Gastrocnemius medialis (tissue), 4 donors: ENCODE results near the gene PXMP2.

Source experiments
- POLR2A ChIP-seq, 2 donors: fragments of 450-650 bp; IDR thresholded peaks; one replicate each; pipeline ENCODE4 v1.6.1; 2017; ENCODE audit warnings: antibody characterized with exemption in 2 of 2, mild to moderate bottlenecking in 2 of 2, moderate library complexity in 2 of 2
- TF ChIP-seq, protein P1 (sequence below), 5 experiments: fragments of 450-650 bp in 3 of 5; fragments of 200-600 bp in 2 of 5; sonication (generic) in 2 of 5; IDR thresholded peaks in 4 of 5; conservative IDR thresholded peaks in 1 of 5; 1 replicate in 4 of 5; 2 replicates in 1 of 5; pipeline ENCODE4 v1.5.1; 2016 to 2019; ENCODE audit warnings: antibody characterized with exemption in 5 of 5, mild to moderate bottlenecking in 3 of 5, moderate library complexity in 3 of 5

DNA sequence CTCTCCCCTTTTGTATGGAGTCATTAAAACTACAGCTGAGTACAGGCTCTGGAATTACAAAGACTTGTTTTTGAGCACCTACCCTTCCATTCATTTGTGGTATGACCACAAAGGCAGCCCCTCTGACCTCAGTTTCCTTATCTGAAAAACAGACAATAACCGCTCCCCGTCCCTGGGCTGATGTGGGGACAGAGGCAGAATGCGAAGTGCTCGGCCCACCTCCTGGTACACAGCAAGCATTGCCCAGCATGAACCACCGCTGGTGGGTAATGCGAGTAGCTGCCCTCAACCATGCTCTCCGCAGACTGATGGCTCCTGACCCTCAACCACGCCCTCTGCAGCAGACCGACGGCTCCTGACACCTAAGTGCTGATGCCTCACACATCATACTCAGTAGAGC is 46.5 kb upstream of the PXMP2 start:
- TF ChIP-seq, protein P1, sequence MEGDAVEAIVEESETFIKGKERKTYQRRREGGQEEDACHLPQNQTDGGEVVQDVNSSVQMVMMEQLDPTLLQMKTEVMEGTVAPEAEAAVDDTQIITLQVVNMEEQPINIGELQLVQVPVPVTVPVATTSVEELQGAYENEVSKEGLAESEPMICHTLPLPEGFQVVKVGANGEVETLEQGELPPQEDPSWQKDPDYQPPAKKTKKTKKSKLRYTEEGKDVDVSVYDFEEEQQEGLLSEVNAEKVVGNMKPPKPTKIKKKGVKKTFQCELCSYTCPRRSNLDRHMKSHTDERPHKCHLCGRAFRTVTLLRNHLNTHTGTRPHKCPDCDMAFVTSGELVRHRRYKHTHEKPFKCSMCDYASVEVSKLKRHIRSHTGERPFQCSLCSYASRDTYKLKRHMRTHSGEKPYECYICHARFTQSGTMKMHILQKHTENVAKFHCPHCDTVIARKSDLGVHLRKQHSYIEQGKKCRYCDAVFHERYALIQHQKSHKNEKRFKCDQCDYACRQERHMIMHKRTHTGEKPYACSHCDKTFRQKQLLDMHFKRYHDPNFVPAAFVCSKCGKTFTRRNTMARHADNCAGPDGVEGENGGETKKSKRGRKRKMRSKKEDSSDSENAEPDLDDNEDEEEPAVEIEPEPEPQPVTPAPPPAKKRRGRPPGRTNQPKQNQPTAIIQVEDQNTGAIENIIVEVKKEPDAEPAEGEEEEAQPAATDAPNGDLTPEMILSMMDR (IDR thresholded peaks at IDR 0.05 in 4 of 5, conservative IDR thresholded peaks at IDR 0.05 in 1 of 5): no peak
- TF ChIP-seq POLR2A (IDR thresholded peaks at IDR 0.05): no peak
